HG02981 (cell line): ENCODE data around the gene ACSM6.

Source experiments
- ATAC-seq: cut with Tn5 transposase; IDR thresholded peaks from one replicate; pipeline ENCODE4 v1.9.1; 2021; ENCODE audit warnings: mild to moderate bottlenecking, moderate library complexity; ENCODE audit not compliant: unreplicated experiment

Gene ACSM6

GRCh38 chr10:95266674-95267095, 72.6 kb downstream of the ACSM6 start:
- peak; percentile 96 for ATAC-seq

DNA sequence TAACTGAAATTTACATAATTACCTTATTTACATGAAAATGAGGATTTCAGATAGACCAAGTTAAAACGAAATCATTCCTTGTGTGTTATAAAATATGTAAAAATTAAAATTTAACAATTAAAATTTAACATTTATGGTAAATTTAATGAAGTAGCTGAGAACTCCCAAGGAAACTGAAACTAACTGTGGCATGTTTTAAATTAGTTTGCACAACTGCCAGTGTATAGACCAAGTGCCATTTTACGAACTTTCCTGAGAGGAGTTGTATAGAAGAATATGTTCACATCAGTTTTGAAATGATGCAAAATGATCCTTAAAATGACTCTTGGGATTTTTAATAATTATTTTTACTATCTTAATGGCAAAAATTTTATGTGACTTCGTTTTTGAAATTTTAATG, 73.2 kb downstream of the ACSM6 start:
- ATAC-seq: no peak

GRCh38 chr10:95268438-95268837, 74.4 kb downstream of the ACSM6 start:
- ATAC-seq: no peak

DNA sequence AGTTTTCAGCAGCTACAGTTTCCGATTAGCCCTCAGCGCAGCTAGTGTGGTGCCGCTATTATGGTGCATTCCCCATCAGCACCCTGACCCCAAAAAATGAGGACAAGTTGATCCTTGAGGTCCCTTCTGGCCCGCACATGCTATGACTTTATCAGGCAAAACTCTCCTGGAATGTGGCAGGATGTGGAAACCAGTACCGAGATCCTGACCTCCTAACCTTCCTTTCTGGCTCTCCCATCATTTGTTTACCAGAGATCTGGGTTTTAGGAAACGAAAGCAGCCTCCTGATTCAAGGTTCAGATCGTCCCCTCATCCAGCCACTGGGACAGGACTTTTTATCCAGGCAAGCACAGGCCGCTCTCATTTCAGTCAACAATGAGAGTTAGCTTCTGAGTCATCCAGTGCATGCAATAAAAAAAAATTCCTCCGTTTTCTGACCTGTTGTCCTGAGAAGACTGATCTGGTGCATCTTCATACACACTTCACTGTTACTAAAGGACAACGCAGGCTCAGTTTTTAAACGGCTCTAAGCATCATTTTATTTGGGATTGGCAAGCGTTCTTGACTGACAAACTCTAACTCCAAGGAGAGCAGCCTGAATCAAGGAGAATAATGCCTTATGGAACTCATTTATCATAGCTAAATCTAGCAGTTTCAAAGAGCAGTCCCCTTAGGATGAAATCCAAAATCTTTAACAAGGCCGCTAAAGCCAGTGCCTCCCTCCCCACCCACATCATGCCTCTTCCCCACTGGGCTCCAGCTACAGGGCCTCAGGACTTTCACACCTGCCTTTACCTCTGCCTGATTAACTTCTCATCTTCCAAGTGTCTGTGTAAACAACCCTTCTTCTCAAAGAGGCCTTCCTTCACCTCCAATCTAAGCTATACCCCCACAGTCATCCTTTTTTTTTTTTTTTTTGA, 79.6 kb downstream of the ACSM6 start:
- no peak for ATAC-seq

GRCh38 chr10:95275726-95276366, 81.8 kb downstream of the ACSM6 start:
- ATAC-seq: no peak

- no peak for ATAC-seq
Measured at GRCh38 chr10:95276367-95277200, 82.5 kb downstream of the ACSM6 start.

GRCh38 chr10:95277201-95277570, 83.1 kb downstream of the ACSM6 start:
- ATAC-seq: no peak

DNA sequence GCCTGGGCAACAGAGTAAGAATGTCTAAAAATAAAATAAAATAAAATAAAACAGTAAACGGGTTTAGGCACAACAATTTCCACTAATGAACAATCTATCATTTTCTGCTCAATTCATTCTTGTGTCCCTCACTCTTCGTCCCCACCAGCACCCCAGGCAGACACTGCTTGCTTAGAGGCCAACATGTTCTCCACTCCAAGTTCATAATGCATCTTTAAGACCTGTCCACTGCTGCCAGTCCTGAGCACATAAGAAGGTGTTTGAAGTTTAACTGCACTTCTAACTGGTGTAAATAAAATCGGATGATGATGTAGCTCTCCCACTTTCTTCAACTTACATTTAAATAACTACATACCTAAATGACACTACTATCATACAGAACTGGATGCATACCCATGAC, 83.6 kb downstream of the ACSM6 start:
- no peak for ATAC-seq
